Activated CD8-positive, alpha-beta memory T cell treated with anti-CD3 and anti-CD28 coated beads for 48 hours (primary cell): ENCODE data around the gene TRIM41.
"Not testable (repeated sequence)": the region's sequence is repeated elsewhere in the genome, so short reads cannot be mapped to it uniquely, and the experiment has no call there.

Experiments used
- DNase-seq, 3 experiments: peaks; one replicate each; pipeline ENCODE4 v3.0.0-alpha.2; 2020; ENCODE audit warnings: low read depth in 2 of 3, low spot score in 2 of 3

The TRIM41 gene

DNA sequence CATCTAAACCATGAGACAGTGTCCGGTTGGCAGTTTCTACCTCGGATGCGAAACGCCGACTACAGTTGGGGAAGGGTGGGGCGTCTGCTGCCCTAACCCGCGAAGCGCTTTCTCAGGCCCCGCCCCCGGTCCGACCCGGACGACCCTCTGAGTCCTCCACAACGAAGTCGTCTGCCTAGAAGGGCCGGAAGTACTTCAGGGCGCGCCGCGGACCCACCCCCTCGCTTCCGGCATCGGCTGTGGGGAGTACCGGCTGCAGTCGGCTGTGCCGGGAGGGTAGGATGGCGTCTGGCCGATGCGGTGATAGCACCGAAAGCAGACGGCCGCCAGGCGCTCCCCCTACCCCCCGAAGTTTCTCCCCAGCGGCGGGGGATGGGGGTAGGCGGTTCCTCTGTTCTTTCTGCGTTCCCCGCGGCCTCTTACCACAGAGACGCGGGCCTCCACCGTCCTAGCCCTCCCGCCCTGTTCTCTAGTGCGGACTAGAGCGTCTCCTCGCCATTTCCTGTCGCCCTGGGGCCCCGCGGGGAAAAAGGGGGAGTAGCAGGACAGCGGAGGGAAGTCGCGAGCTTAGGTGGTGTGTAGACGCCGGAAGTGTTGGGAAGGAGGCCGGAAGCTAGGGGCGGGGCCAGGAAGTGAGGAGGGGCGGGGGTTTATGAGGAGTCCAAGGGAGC lies at the start of gene TRIM41:
Gene TRIM41 (plus strand): TSS at position 224 of the 671 bp plus-strand sequence. CDS start 719 bp downstream, outside the sequence.
- DNase-seq: peak in 2 of 3 experiments; percentile 94 to 97

DNA sequence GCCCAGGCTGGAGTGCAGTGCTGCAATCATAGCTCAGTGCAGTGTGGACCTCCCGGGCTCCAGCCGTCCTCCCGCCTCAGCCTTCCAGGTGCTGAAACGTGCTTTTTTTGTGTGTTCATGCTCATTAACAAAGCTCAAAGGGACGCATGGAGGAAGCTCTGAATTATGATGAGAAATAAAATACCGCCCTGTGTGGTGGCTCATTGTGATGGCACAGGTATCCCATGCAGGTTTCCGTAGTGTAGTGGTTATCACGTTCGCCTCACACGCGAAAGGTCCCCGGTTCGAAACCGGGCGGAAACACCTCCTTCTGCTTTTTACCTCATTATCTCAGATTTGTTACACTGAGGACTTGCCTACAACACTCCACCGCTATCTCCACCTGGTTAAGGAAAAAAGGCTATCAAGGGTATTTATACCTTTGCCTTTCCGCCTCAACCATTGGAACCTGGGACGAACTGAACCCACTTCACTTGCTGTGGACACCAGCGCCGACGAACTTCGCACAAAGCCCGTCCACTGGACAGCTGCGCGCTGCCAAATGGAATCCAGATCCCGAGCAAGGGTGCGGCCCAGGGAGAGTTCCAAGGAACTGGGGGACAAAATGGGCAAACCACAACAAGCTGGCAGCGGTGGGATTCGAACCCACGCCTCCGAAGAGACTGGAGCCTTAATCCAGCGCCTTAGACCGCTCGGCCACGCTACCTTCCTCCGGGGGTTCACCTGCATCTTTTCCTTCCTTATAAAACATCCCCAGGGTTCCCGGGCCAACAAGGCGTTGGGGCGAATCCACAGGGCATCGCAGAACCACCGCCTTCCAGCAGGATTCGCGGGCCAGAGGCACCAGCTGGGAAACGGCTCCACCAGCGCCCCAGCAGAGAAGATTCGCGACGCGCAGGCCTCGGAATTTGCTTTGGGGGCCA lies 49.4 kb upstream of the TRIM41 start:
- DNase-seq: peak; percentile 56 to 85 (median 76)

DNA sequence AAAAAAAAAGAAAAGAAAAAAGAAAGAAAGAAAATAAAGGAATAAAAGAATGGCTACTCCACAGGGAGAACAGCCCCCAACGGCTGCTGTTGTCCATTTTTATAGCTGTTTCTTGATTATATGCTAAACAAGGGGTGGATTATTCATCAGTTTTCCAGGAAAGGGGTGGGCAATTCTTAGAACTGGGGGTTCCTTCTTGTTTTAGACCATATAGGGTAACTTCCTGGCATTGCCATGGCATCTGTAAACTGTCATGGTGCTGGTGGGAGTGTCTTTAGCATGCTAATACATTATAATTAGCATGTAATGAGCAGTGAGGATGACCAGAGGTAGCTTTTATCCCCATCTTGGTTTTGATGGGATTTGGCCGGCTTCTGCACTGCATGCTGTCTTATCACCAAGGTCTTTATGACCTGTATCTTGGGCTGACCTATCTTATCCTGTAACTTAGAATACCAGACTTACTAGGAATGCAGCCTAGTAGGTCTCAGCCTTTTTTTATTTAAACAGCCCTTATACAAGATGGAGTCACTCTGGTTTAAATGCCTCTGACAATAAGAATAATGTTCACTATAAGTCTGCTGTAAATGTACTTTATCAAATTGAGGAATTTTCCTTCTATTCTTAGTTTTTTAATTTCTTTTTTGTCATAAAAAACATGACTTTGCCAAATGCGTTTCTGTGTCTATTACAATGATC lies 46.7 kb upstream of the TRIM41 start:
- no peak for DNase-seq

DNA sequence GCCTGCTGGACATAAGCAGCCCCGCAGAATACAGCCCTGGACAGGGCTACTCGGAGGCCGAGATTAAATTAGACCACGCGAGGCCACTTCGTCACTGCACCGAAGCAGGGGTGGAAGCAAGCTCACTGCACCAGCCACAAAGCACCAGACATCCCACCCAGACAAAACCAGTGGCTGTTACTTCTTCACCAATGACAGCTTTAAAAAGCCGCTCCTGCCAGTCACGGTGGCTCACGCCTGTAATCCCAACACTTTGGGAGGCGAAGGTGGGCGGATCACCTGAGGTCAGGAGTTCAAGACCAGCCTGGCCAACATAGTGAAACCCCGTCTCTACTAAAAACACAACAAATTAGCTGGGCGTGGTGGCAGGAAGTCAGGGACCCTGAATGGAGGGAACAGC lies 45.5 kb upstream of the TRIM41 start:
- DNase-seq: not testable (repeated sequence)

DNA sequence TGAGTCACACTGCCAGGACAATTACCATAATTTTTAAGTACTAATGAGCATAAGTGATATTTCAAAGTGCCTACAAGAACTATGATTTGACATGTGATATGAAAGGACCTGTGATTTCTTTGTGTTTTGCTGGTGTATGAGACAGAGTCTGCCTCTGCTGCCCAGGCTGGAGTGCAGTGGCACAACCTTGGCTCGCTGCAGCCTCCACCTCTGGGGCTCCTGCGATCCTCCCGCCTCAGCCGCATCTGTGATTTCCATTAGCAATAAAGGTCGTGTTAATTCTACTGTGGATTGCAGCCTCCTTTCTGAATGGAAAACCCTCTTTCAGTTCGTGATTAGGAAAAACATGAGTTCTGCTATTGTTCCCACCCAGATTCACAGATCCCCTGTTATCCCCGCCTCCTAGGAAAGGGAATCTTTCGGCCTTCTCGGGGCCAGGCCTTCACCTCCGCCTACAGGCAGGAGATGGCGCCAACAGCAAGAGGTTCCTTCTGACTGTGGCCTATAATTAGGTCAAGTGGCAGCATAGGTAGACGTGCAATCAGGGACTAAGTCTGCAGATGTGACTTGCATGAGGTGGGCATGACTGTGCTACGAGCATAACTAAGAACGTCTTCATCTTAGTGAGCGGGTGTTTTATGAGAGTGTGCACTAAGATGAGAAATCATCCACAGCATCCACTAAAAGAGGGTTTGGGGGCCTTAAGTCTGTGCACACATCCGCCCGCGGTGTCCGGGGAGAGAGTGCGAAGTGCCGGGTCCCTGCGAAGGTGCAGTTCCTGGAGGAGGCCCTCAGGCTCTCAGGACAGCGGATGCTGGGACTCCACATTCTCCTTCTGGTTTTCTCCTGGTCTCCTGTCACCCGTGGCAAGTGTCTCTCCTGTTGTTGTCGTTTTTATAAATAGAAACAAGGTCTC lies 41.2 kb upstream of the TRIM41 start:
- DNase-seq: no peak

DNA sequence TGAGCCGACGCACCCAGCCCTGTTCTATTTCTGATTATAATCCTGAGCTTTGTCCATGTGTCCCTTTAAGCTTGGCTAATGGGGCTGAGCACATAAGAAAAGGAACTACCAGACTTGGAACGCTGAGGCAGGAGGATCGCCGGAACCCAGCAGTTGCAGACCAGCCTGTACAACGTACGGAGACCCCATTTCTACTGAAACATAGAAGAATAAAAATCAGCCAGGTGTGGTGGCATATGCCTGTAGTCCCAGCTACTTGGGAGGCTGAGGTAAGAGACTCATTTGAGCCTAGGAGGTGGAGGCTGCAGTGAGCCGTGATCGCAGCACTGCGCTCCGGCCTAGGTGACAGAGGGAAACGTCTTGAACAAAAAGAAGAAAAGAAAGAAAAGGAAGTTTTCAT lies 40.4 kb upstream of the TRIM41 start:
- DNase-seq: no peak

DNA sequence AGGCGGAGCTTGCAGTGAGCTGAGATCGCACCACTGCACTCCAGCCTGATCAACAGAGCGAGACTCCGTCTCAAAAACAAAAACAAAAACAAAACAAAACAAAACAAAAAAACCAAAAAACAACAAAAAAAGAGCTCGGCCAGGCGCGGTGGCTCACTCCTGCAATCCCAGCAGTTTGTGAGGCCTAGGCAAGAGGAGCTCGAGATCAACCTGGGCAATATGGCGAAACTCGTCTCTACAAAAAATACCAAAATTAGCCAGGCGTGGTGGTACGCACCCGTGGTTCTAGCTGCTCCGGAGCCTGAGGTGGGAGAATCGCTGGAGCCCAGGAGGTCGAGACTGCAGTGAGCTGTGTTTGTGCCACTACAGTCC lies 38.2 kb upstream of the TRIM41 start:
- DNase-seq: no peak

DNA sequence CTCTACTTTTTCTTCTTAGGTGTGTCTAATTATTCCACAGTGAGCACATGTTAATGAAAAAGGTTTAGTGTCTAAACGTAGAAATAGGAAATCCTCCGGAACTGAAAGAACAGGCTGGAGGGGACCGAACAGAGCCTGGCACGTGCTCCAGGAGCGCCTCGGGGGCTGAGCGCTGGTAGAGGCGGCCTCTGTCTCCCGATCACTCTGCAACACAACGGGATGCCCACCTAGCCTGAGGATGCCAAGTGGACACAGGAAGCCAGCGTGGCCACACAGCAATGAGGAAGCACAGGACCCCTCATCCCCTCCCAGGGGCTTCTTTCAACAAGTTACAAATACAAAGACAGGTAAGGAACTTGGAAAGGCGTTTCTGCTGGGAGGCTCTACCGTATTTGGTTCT lies 37.5 kb upstream of the TRIM41 start:
- DNase-seq: no peak

DNA sequence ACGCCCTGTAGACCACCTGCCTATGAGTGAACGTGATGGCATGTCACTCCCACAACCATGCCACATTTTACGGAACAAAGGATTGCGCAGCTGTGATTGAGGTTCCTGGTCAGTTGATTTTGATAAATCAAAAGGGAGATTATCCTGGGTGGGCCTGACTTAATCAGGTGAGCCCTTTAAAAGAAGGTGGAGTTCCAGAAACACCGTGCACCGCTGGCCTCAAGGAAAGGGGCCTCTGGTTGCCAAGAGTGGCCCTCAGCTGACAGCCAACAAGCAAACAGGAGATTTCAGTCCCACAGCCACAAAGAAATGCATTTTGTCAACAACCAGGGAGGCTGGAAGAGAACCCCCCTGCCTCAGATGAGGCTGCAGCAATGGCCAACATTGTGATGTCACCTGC lies 37.1 kb upstream of the TRIM41 start:
- DNase-seq: no peak

DNA sequence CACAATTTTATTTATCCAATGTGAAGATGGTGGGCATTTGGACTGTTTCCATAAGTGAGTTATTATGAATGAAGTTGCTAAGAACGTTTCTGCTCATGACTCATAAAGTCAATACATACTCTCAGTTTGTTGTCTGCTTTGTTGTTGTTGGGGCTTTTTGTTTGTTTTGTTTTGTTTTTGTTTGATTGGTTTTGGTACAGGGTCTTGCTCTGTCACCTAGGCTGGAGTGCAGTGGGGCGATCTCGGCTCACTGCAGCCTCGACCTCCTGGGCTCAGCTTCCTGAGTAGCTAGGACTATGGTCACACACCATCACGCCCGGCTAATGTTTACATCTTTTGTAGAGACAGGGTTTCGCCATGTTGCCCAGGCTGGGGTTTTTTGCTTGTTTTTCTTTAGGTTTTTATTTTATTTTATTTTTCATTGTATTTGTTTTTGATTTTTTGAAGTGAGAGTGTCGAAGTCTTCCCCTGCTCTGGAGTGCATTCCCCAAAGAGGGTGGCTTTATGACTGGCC lies 36.0 kb upstream of the TRIM41 start:
- DNase-seq: no peak

DNA sequence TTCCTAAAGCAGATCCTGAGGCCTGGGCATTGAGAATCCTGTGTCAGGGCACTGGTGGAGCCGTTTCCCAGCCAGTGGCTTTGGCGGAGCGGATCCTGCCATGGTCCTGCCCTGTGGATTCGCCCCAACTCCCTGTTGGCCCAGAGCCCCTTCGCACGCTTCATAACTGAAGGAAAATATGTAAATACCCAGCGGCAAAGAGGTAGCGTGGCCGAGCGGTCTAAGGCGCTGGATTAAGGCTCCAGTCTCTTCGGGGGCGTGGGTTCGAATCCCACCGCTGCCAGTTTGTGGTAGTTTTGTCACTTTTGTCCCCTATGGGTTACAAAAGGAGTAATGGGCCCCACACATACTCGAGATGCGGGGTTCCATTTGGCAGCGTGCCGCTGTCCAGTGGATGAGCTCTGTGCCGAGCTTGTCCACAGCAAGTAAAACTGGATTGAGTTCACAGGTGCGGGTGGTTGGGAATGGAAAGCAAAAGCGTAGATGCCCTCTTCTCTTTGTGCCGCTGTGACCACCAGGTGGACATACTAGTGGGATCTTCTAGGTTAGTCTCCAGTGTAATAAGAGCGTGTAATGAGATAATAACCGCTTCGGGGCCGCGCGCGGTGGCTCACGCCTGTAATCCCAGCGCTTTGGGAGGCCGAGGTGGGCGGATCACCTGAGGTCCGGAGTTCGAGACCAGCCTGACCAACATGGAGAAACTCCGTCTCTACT lies 35.4 kb upstream of the TRIM41 start:
- DNase-seq: peak in 1 of 3 experiments; percentile 81

DNA sequence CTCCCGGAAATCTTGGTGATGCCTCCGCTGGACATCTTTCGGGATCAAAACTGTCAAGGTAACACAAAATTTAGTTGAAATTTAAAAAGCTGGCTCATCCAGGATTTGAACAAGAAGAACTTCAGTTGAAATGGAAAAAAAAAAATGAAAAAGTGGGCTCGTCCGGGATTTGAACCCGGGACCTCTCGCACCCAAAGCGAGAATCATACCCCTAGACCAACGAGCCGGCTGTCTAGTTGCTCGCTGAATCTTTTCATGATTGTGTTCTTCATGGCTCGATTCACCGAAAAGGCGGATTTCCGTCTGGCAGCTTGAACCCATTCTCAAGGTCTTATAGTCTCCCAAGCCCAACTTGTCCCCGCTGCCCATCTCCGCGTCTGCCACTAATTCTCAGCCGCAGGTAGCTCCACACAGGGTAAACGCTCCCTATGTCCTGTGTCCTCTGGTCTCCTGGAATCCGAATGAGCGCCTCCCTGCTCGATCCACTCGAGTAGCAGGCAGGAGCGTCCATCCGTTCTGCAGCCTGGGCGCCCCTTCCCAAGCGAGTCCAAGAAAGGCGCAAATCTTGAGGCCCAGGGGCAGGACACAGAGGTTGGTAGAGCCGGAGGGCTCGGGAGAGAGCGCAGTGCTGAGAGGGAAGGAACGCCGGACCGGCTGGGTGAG lies 34.2 kb upstream of the TRIM41 start:
- peak in 2 of 3 experiments; percentile 94 to 96 for DNase-seq

DNA sequence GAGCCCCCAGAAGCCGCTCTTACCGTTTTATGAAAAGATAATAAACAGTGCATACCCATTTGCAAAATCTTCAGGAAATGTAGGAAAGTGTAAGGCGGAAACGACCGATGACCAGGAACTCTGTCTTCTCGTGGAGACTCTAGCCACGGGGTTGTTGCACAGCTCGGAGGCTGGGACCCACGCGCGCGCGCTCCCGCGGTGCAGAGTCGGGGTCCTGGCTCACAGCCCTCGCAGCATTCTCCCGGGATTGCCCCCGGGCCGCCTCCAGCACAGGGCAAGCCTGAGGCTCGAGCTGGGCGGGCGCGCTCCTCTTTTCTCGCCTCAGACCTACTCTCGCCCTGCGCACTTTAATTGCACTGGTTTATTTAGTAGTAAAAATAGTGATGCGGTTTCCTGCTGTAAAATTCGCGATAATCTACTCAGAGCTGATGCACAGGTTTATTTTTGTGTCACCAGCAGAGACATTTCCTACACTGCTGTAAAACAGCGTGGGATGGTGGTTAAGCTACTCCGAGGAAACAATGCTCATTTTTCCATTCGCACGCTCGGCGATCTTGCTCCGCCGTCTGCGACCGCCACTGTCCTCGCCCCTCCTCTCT lies 33.6 kb upstream of the TRIM41 start:
- DNase-seq: no peak

DNA sequence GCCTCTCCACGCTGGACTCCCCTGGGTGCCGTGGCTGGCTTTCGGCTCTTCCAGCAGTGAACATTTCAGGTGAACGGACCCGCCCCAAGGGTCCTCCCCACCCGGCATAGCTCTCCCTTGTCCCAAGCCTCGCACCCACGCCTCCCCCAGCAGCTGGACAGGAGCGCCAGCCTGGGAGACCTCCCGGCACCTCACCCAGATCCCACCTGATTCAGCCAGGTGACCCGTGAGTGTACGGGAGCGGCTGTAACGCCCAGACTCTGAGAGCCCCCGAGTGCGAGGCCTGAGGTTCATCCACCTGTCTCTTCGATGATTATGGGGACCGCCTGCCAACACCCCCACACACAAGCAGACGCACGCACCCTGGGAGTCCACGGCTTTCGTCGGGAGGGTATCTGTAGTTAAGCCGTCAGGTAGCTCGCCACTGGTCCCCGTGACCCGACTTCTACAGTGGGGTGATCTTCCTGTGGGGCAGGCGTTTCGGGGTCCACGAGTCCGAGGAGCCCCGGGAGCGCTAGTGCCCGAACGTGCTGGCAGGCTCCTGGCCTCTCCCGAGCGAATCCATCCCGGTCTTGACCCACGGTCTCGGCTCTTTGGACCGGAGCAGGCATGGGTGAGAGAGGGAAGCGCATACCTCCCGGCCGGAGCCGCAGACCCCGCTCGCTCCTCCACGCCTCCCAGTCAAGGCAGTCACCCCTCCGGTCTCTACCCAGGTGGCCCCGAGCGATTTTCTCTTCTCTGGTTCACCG lies 32.9 kb upstream of the TRIM41 start:
- no peak for DNase-seq

DNA sequence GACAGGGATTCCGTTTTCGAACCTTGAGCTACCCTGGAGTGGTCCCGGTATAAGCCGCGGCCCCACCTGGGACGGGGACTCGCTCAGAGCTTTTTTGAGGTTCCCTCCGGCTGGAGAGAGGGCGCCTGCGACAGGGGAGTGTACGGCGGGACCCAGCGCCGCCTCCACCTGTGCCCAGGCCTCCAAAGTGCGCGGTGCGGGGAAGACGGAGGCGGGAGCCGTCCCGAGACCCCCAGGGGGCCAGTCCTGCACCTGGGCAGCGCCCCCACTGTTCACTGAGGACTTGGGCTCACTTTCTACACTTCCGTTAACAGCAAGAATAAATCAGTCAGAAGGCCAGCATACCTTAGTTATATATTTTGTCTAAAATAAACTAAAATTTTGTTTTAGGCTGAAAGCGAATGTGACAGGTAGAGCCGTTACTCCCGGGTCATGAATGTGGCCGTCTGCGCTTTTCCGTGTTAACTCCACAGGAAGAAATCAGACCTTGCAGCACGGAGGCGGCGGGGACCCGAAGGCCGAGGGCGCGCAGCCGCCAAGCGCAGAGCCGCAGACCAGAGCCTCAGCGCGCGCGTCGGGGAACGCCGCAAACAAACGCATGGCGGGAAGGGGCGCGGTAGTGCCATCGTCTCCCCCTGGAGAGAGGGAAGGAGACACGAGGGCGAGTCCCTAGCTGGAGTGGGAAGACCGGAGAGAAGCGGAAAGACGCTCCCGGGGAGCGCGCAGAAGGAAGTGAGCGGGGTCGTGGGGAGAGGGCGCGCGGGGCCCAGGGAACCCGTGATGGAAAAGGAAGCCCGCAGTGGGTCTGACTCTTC lies 32.2 kb upstream of the TRIM41 start:
- DNase-seq: no peak

DNA sequence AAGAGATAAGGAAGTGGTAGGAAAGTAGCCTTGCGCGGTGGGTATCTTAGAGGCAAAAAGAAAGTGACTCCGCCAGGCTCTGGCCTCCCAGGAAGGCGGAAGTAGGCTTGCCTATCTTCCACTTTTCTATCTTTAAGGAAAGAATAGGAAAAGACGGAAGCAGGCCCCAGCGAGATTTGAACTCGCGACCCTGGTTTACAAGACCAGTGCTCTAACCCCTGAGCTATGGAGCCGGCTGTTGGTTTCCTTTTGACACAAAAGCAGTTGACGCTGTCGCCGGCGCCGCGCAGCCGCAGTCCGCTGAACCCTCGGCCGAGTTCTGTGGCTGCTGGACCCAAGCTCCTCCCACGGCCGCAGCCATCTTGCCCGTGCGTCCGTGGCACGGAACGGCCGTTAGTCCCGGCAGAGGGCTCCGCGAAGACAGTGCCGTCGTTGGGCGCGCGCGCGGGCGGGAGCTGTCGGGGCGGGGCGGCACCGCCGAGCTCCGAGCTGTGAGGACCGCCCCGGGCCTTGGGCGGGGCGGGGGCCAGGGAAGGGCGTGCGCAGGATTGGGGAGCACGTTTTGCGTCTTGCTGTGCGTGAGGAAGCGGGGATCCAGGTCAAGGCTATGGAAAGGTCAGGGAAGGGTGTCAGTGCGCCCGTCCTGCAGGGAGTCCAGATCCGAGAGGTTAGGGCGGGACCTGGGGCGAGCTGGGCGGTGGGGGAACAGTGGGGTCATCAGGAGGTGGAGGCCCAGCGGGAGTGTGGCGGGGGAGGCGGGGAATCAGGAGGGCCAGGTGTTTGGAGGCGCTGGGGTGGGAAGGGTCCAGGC lies 31.4 kb upstream of the TRIM41 start:
- peak; percentile 96 to 99 (median 96) for DNase-seq
